ENCODE data around the gene ZNF451.

The ZNF451 gene

GRCh38 chr6:57137350-57137749 is 47.4 kb downstream of the ZNF451 start:
- peaks cover 57% of the 10 kb centered on the region for H3K36me3 ChIP-seq (ENCODE audit: low read length)
- no peak overlapping the region for H3K27ac ChIP-seq (ENCODE audit: low read depth, low read length)
- H3K79me2 ChIP-seq (ENCODE audit: insufficient read depth, low read length) = no peaks in the 10 kb centered on the region
- no peak overlapping the region for H3K4me3 ChIP-seq (ENCODE audit: insufficient read depth, low read length, poor library complexity, severe bottlenecking)
- no peak overlapping the region for H3K9ac ChIP-seq (ENCODE audit: low read length)
- no peaks in the 10 kb centered on the region for H3K9me2 ChIP-seq (replicated peaks; ENCODE audit: insufficient read depth, low read length)
- H3K4me2 ChIP-seq (ENCODE audit: low read depth, low read length, poor library complexity, severe bottlenecking) = no peak overlapping the region
- no peaks in the 10 kb centered on the region for H4K20me1 ChIP-seq (ENCODE audit: low read depth, low read length)
- no peaks in the 10 kb centered on the region for H3K27me3 ChIP-seq (ENCODE audit: low read length)
- no peak overlapping the region for H2AFZ ChIP-seq (ENCODE audit: low read depth, low read length, severe bottlenecking)
- no peaks in the 10 kb centered on the region for H3K9me3 ChIP-seq (ENCODE audit: insufficient read depth, low read length)
- TF ChIP-seq CTCF (IDR thresholded peaks at IDR 0.05; ENCODE audit: insufficient read depth, low read length, poor library complexity, severe bottlenecking) = no peak
- no peaks in the 10 kb centered on the region for H3F3A ChIP-seq (ENCODE audit: insufficient read depth)

- H2AFZ ChIP-seq (ENCODE audit: low read depth, low read length, severe bottlenecking) = no peak overlapping the region
- H3K27me3 ChIP-seq (ENCODE audit: low read length) = no peaks in the 10 kb centered on the region
- no peak overlapping the region for H3K27ac ChIP-seq (ENCODE audit: low read depth, low read length)
- no peaks in the 10 kb centered on the region for H3F3A ChIP-seq (ENCODE audit: insufficient read depth)
- no peaks in the 10 kb centered on the region for H3K79me2 ChIP-seq (ENCODE audit: insufficient read depth, low read length)
- H3K9ac ChIP-seq (ENCODE audit: low read length) = no peak overlapping the region
- H3K9me2 ChIP-seq (replicated peaks; ENCODE audit: insufficient read depth, low read length) = no peaks in the 10 kb centered on the region
- no peak overlapping the region for H3K4me3 ChIP-seq (ENCODE audit: insufficient read depth, low read length, poor library complexity, severe bottlenecking)
- H4K20me1 ChIP-seq (ENCODE audit: low read depth, low read length) = no peaks in the 10 kb centered on the region
- no peak overlapping the region for H3K4me2 ChIP-seq (ENCODE audit: low read depth, low read length, poor library complexity, severe bottlenecking)
- peaks cover 60% of the 10 kb centered on the region for H3K36me3 ChIP-seq (ENCODE audit: low read length)
- H3K9me3 ChIP-seq (ENCODE audit: insufficient read depth, low read length) = no peaks in the 10 kb centered on the region
- TF ChIP-seq EZH2phosphoT487 (conservative IDR thresholded peaks at IDR 0.05; ENCODE audit: low read length) (no peak), CTCF (IDR thresholded peaks at IDR 0.05; ENCODE audit: insufficient read depth, low read length, poor library complexity, severe bottlenecking) (no peak)
Measured at GRCh38 chr6:57138026-57138425, 48.0 kb downstream of the ZNF451 start.

- Histone ChIP-seq H3K36me3 (ENCODE audit: low read length) (peaks cover 37% of the 10 kb centered on the region), H3K27me3 (ENCODE audit: low read length) (no peaks in the 10 kb centered on the region), H2AFZ (ENCODE audit: low read depth, low read length, severe bottlenecking) (no peak overlapping the region), H3K4me2 (ENCODE audit: low read depth, low read length, poor library complexity, severe bottlenecking) (no peak overlapping the region), H3K27ac (ENCODE audit: low read depth, low read length) (no peak overlapping the region), H3K4me3 (ENCODE audit: insufficient read depth, low read length, poor library complexity, severe bottlenecking) (no peak overlapping the region), H3F3A (ENCODE audit: insufficient read depth) (no peaks in the 10 kb centered on the region), H3K79me2 (ENCODE audit: insufficient read depth, low read length) (no peaks in the 10 kb centered on the region), H4K20me1 (ENCODE audit: low read depth, low read length) (no peaks in the 10 kb centered on the region), H3K9me3 (ENCODE audit: insufficient read depth, low read length) (no peaks in the 10 kb centered on the region), H3K9ac (ENCODE audit: low read length) (no peak overlapping the region), H3K9me2 (replicated peaks; ENCODE audit: insufficient read depth, low read length) (no peaks in the 10 kb centered on the region)
- TF ChIP-seq EZH2phosphoT487 (conservative IDR thresholded peaks at IDR 0.05; ENCODE audit: low read length) = no peak
- TF ChIP-seq CTCF (IDR thresholded peaks at IDR 0.05; ENCODE audit: insufficient read depth, low read length, poor library complexity, severe bottlenecking) = no peak
Measured at GRCh38 chr6:57141451-57142177, 51.6 kb downstream of the ZNF451 start.

Data from SU-DHL-6 (cell line).